Stimulated activated CD4-positive, alpha-beta T cell treated with anti-CD3 and anti-CD28 coated beads, TNF-alpha, amount 100 ng/mL, for 48 hours (primary cell): ENCODE data around the gene GMNC.

Experiments used
- DNase-seq, 3 donors: peaks; one replicate each; pipeline ENCODE4 v3.0.0-alpha.2; 2020; ENCODE audit warnings: low read depth in 3 of 3

Gene GMNC

GRCh38 chr3:190849607-190850006 lies 12.9 kb downstream of the GMNC start:
- no peak for DNase-seq

DNA sequence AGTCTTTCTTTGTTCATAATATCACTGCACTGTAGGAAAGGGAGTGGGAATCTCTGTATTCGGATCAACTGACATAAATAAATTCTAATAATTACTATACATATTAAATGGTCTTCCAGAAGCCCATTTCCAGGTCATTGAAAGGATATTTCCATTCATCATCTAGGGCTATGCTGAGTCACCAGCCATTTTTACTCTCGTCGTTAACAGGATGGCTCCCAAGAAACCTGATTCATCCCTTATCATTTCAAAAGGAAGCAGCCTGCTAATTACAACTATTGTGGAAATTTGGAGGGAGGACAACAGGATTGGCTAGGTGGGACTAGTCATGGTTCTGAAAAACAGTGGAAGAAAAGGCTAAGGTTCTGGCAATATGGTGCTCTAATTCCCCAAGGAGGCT lies 13.6 kb downstream of the GMNC start:
- no peak for DNase-seq

- DNase-seq, result no peak
Measured at GRCh38 chr3:190847436-190847835, 15.1 kb downstream of the GMNC start.

DNA sequence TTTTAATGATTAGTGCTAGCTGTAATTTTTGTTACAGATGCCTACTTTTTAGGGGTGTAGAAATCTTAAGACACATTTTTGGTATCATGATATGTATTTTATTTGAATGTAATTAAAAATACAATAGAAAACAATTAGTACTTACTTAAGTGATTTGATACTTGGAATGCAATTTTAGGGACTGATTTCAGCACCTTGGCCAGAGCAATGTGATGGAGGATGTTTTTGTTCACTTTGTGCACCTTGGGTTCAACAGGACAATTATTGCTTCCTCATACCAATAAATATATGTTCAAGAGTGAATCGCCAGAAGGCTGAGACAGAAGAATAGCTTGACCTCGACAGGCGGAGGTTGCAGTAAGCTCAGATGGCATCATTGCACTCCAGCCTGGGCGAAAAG lies 22.3 kb downstream of the GMNC start:
- no peak for DNase-seq

- DNase-seq, result no peak
Measured at GRCh38 chr3:190831225-190831624, 31.3 kb downstream of the GMNC start.

GRCh38 chr3:190830031-190830430 lies 32.5 kb downstream of the GMNC start:
- no peak for DNase-seq

- DNase-seq, result no peak
Measured at GRCh38 chr3:190826018-190826417, 36.5 kb downstream of the GMNC start.

GRCh38 chr3:190825386-190826016 lies 37.0 kb downstream of the GMNC start:
- DNase-seq, result no peak

- no peak for DNase-seq
Measured at GRCh38 chr3:190811775-190812480, 50.6 kb downstream of the GMNC start.

GRCh38 chr3:190810957-190811356 lies 51.5 kb downstream of the GMNC start:
- no peak for DNase-seq

DNA sequence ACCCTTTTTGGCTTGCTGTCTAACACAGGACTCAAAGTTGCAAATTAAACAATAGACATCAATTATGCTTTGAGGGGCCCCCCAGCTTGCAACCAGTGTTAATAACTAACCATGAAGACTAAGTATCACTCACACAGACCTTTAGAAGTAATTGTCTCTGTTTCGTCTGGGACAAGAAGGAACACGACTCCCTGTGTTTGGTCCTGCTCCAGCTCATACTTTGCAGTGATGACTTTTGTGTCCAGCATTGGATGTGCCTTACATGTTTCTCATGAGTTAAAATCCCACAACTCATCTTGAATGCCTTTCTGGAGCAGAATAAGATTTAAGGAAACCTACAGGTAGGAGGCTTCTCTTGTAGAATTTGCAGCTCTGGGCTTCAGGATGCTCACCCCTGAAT lies 53.1 kb downstream of the GMNC start:
- no peak for DNase-seq

DNA sequence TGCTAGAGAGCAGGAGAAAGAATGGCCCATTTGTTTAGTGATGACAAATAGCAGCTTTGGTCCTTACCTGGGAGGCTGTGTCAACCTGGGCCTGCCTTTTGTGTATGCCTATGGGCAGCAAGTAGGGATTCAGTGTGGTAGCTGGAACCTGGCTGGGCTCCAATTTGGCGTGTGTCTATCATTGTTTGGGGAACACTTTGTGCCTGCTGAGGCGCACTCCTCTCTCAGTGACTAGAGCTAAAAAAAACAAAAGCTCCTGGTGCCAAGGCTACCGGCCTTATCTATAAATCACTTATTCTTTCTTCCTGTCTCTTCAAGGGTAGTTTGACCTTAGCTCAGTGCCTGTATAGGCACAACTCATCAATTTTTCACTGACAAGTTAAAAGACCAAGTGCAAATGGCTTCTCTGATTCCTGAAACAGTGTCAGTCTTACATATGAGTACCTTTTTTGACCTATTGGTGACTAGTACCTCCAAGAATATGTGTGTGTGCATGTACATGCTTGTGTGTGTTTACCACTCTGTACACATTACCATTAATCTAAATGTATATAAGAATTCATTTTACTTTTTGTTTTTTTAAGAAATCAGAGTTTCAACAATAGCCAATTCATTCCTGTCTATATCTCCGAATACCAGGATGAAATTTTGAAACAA lies 54.6 kb downstream of the GMNC start:
- DNase-seq, result no peak
